H9 (cell line): Measurements from ENCODE around the gene ANKDD1B. TPM values are rescaled to one million over a fixed set of nuclear protein-coding genes. Genes with fewer than 3 reads are reported as not detected.

ENCODE experiments used
- DNase-seq: peaks from one replicate; pipeline ENCODE4 v3.0.0-alpha.2; 2017
- H2AFZ ChIP-seq: one replicate; pipeline ENCODE4 v1.6.1; 2013; ENCODE audit warnings: mild to moderate bottlenecking, low read length, control low read depth, moderate library complexity
- H2AK5ac ChIP-seq: 2 replicates; pipeline ENCODE4 v1.6.1; 2013; ENCODE audit warnings: low read length, control low read depth, mixed read lengths; ENCODE audit not compliant: insufficient read length
- H2BK120ac ChIP-seq: one replicate; pipeline ENCODE4 v1.6.1; 2013; ENCODE audit warnings: low read depth, mild to moderate bottlenecking, low read length, control low read depth, inconsistent platforms; ENCODE audit not compliant: poor library complexity, severe bottlenecking
- H2BK12ac ChIP-seq: 2 replicates; pipeline ENCODE4 v1.6.1; 2013; ENCODE audit warnings: low read length, control low read depth, mixed read lengths, low read depth; ENCODE audit not compliant: insufficient read length
- H2BK15ac ChIP-seq: 2 replicates; pipeline ENCODE4 v1.6.1; 2013; ENCODE audit warnings: low read depth, low read length, control low read depth
- H2BK20ac ChIP-seq: one replicate; pipeline ENCODE4 v1.6.1; 2013; ENCODE audit warnings: low read depth, mild to moderate bottlenecking, low read length, control low read depth, inconsistent platforms; ENCODE audit not compliant: poor library complexity, severe bottlenecking
- H2BK5ac ChIP-seq: 2 replicates; pipeline ENCODE4 v1.6.1; 2013; ENCODE audit warnings: low read length, control low read depth, mixed read lengths; ENCODE audit not compliant: insufficient read length
- H3K14ac ChIP-seq: 2 replicates; pipeline ENCODE4 v1.6.1; 2013; ENCODE audit warnings: low read length, control low read depth; ENCODE audit not compliant: insufficient read depth
- H3K18ac ChIP-seq: 2 replicates; pipeline ENCODE4 v1.6.1; 2013; ENCODE audit warnings: low read depth, mild to moderate bottlenecking, mixed read lengths, low read length, control low read depth; ENCODE audit not compliant: insufficient read length
- H3K23ac ChIP-seq: 2 replicates; pipeline ENCODE4 v1.6.1; 2013; ENCODE audit warnings: low read length, control low read depth, mixed read lengths, low read depth; ENCODE audit not compliant: insufficient read length
- H3K23me2 ChIP-seq: 2 replicates; pipeline ENCODE4 v1.6.1; 2013; ENCODE audit warnings: low read depth, mild to moderate bottlenecking, mixed read lengths, low read length, control low read depth; ENCODE audit not compliant: insufficient read length, poor library complexity, severe bottlenecking
- H3K27ac ChIP-seq: 2 replicates; pipeline ENCODE4 v1.5.1; 2013; ENCODE audit warnings: low read length, control low read depth, mixed read lengths, low read depth; ENCODE audit not compliant: insufficient read length
- H3K27me3 ChIP-seq: 2 replicates; pipeline ENCODE4 v1.6.1; 2013; ENCODE audit warnings: low read length, control low read depth, inconsistent platforms; ENCODE audit not compliant: insufficient read depth
- H3K4ac ChIP-seq: 2 replicates; pipeline ENCODE4 v1.6.1; 2013; ENCODE audit warnings: low read depth, mild to moderate bottlenecking, control low read depth, inconsistent platforms, low read length, moderate library complexity
- H3K4me1 ChIP-seq: 2 replicates; pipeline ENCODE4 v1.6.1; 2013; ENCODE audit warnings: low read length, control low read depth, inconsistent platforms; ENCODE audit not compliant: insufficient read depth
- H3K4me2 ChIP-seq: 2 replicates; pipeline ENCODE4 v1.6.1; 2013; ENCODE audit warnings: low read length, control low read depth, mixed read lengths; ENCODE audit not compliant: insufficient read length, insufficient read depth
- H3K56ac ChIP-seq: 2 replicates; pipeline ENCODE4 v1.6.1; 2013; ENCODE audit warnings: low read depth, mild to moderate bottlenecking, mixed read lengths, low read length, control low read depth; ENCODE audit not compliant: insufficient read length
- H3K79me1 ChIP-seq: 2 replicates; pipeline ENCODE4 v1.6.1; 2013; ENCODE audit warnings: low read depth, mild to moderate bottlenecking, moderate library complexity, low read length, control low read depth, inconsistent platforms; ENCODE audit not compliant: insufficient read depth, poor library complexity, severe bottlenecking
- H3K79me2 ChIP-seq: 2 replicates; pipeline ENCODE4 v1.6.1; 2013; ENCODE audit warnings: low read length, control low read depth, inconsistent platforms; ENCODE audit not compliant: insufficient read depth
- H3K9ac ChIP-seq: 2 replicates; pipeline ENCODE4 v1.6.1; 2013; ENCODE audit warnings: low read length, control low read depth, mixed read lengths; ENCODE audit not compliant: insufficient read length; ENCODE audit errors: extremely low read depth
- H3K9me3 ChIP-seq: one replicate; pipeline ENCODE4 v1.6.1; 2013; ENCODE audit warnings: low read depth, low read length, inconsistent platforms; ENCODE audit not compliant: control insufficient read depth
- H3T11ph ChIP-seq: one replicate; pipeline ENCODE4 v1.6.1; 2013; ENCODE audit warnings: mild to moderate bottlenecking, low read length, control low read depth, inconsistent platforms
- H4K20me1 ChIP-seq: one replicate; pipeline ENCODE4 v1.6.1; 2013; ENCODE audit not compliant: control insufficient read depth, insufficient read length, insufficient read depth
- H4K5ac ChIP-seq: 2 replicates; pipeline ENCODE4 v1.6.1; 2013; ENCODE audit warnings: low read depth, mild to moderate bottlenecking, mixed read lengths, low read length, control low read depth; ENCODE audit not compliant: insufficient read length
- H4K8ac ChIP-seq: replicated peaks from 2 replicates; pipeline ENCODE4 v1.6.1; 2013; ENCODE audit warnings: low read length, control low read depth, mixed read lengths, low read depth; ENCODE audit not compliant: insufficient read length
- H4K91ac ChIP-seq: 2 replicates; pipeline ENCODE4 v1.6.1; 2013; ENCODE audit warnings: low read depth, mild to moderate bottlenecking, moderate library complexity, mixed read lengths, low read length, control low read depth; ENCODE audit not compliant: insufficient read length
- H3K27ac Mint-ChIP-seq, 3 experiments: 2 replicates in 2 of 3; 3 replicates in 1 of 3; pipeline ENCODE4 v1.8.0; 2020 to 2021; ENCODE audit warnings: mixed read lengths in 3 of 3, mild to moderate bottlenecking in 1 of 3, moderate library complexity in 1 of 3
- H3K27me3 Mint-ChIP-seq: 2 replicates; pipeline ENCODE4 v1.8.0; 2021; ENCODE audit warnings: low read depth, mild to moderate bottlenecking, moderate library complexity, mixed read lengths
- H3K36me3 Mint-ChIP-seq, 3 experiments: 2 replicates in 2 of 3; 3 replicates in 1 of 3; pipeline ENCODE4 v1.8.0; 2020 to 2021; ENCODE audit warnings: low read depth in 3 of 3, mixed read lengths in 3 of 3; ENCODE audit not compliant: insufficient read depth in 1 of 3
- H3K4me1 Mint-ChIP-seq, 2 experiments: 2 replicates each; pipeline ENCODE4 v1.8.0; 2020; ENCODE audit warnings: mixed read lengths in 2 of 2
- H3K4me3 Mint-ChIP-seq, 2 experiments: 2 replicates in 1 of 2; 3 replicates in 1 of 2; pipeline ENCODE4 v1.8.0; 2020 to 2021; ENCODE audit warnings: mild to moderate bottlenecking in 2 of 2, mixed read lengths in 2 of 2, moderate library complexity in 1 of 2
- H3K9me3 Mint-ChIP-seq, 2 experiments: 2 replicates in 1 of 2; 3 replicates in 1 of 2; pipeline ENCODE4 v1.8.0; 2020; ENCODE audit warnings: mild to moderate bottlenecking in 2 of 2, mixed read lengths in 2 of 2, moderate library complexity in 1 of 2
- WGBS: extraction: QIAGEN DNeasy Blood & Tissue Kit; methylation state at CpG from one replicate; pipeline ENCODE4 v1.1.7; 2013; ENCODE audit warnings: missing lambda C conversion rate, low lambda C conversion rate, mixed read lengths; ENCODE audit not compliant: insufficient read length; ENCODE audit errors: extremely low coverage; 5-methylcytosine and 5-hydroxymethylcytosine counted together
- total RNA-seq: library from RNA; stranded (reverse); gene quantifications from 2 replicates; pipeline ENCODE4 v1.2.1, GENCODE V29; 2021
- TF ChIP-seq, protein P1 (sequence below): fragments of 200-600 bp; sonication (generic); conservative IDR thresholded peaks from 3 replicates; pipeline ENCODE4 v1.8.0; 2021; ENCODE audit warnings: antibody characterized with exemption, mild to moderate bottlenecking

Gene ANKDD1B
- total RNA-seq, 1 experiment from 2014 or later, result 0.33 TPM

GRCh38 chr5:75712091-75712490 lies 100.8 kb downstream of the ANKDD1B start:
- Histone ChIP-seq H3K4me1 (no peaks in the 10 kb centered on the region), H3K14ac (no peak overlapping the region), H3K18ac (no peak overlapping the region), H3K27ac (no peak overlapping the region), H3K4me2 (no peak overlapping the region), H2BK120ac (no peak overlapping the region), H3K79me2 (peaks cover 3% of the 10 kb centered on the region; the same call in 1 of the 2 replicates), H3K23ac (no peak overlapping the region), H3K27me3 (no peaks in the 10 kb centered on the region), H4K8ac (no peak overlapping the region), H4K91ac (no peak overlapping the region), H4K5ac (no peak overlapping the region), H3K56ac (no peak overlapping the region), H2AK5ac (no peak overlapping the region), H3K9ac (no peak overlapping the region), H3T11ph (no peak overlapping the region), H2BK15ac (no peak overlapping the region), H3K23me2 (peaks cover 4% of the 10 kb centered on the region), H3K9me3 (no peaks in the 10 kb centered on the region), H2AFZ (no peak overlapping the region), H2BK12ac (no peak overlapping the region), H3K79me1 (no peaks in the 10 kb centered on the region), H2BK5ac (no peak overlapping the region), H3K4ac (no peak overlapping the region), H2BK20ac (no peak overlapping the region), H4K20me1 (no peaks in the 10 kb centered on the region)
- WGBS, result no CpG with 5 or more reads among the region's 2 CpGs
- Mint-ChIP-seq H3K4me3 (no peak overlapping the region), H3K4me1 (peaks cover 9 to 10% of the 10 kb centered on the region in 2 experiments), H3K27me3 (no peaks in the 10 kb centered on the region), H3K27ac (no peak overlapping the region), H3K36me3 (peaks cover 0 to 14% (median 0%) of the 10 kb centered on the region in 3 experiments; a peak in 3 of 7 replicates), H3K9me3 (no peaks in the 10 kb centered on the region)
- DNase-seq, result no peak
- TF ChIP-seq, protein P1, sequence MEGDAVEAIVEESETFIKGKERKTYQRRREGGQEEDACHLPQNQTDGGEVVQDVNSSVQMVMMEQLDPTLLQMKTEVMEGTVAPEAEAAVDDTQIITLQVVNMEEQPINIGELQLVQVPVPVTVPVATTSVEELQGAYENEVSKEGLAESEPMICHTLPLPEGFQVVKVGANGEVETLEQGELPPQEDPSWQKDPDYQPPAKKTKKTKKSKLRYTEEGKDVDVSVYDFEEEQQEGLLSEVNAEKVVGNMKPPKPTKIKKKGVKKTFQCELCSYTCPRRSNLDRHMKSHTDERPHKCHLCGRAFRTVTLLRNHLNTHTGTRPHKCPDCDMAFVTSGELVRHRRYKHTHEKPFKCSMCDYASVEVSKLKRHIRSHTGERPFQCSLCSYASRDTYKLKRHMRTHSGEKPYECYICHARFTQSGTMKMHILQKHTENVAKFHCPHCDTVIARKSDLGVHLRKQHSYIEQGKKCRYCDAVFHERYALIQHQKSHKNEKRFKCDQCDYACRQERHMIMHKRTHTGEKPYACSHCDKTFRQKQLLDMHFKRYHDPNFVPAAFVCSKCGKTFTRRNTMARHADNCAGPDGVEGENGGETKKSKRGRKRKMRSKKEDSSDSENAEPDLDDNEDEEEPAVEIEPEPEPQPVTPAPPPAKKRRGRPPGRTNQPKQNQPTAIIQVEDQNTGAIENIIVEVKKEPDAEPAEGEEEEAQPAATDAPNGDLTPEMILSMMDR, result no peak
